Heart left ventricle (tissue), 16 donors: ENCODE data around the gene TRAPPC10. TPM values are rescaled to one million over a fixed set of nuclear protein-coding genes. Genes with fewer than 3 reads are reported as not detected.

Source experiments
- ATAC-seq, 4 donors: fragments of 200-7000 bp; cut with Tn5 transposase; one replicate each; pipeline ENCODE4 v1.9.1; 2020 to 2022; ENCODE audit warnings: moderate library complexity in 4 of 4, mild to moderate bottlenecking in 3 of 4, moderate number of reproducible peaks in 1 of 4
- DNase-seq, 5 donors: peaks; one replicate each; pipeline ENCODE4 v3.0.0-alpha.2; 2020
- H3K27ac ChIP-seq, 12 donors: fragments of 200-600 bp; sonication (generic) in 4 of 12; one replicate each; pipeline versions ENCODE4 v1.5.0 to v1.8.0; 2016 to 2022; ENCODE audit warnings: mild to moderate bottlenecking in 2 of 12
- H3K27me3 ChIP-seq, 9 donors: fragments of 200-600 bp; sonication (generic) in 2 of 9; one replicate each; pipeline versions ENCODE4 v1.5.1 to v1.8.0; 2016 to 2022; ENCODE audit warnings: mild to moderate bottlenecking in 3 of 9
- H3K36me3 ChIP-seq, 9 donors: fragments of 200-600 bp; sonication (generic) in 2 of 9; one replicate each; pipeline versions ENCODE4 v1.5.0 to v1.8.0; 2018 to 2022; ENCODE audit warnings: mild to moderate bottlenecking in 2 of 9
- H3K4me1 ChIP-seq, 12 donors: fragments of 200-600 bp; sonication (generic) in 4 of 12; one replicate each; pipeline versions ENCODE4 v1.5.0 to v1.8.0; 2016 to 2022; ENCODE audit warnings: mild to moderate bottlenecking in 3 of 12
- H3K4me3 ChIP-seq, 12 donors: fragments of 200-600 bp; sonication (generic) in 4 of 12; one replicate each; pipeline versions ENCODE4 v1.5.0 to v1.8.0; 2017 to 2022; ENCODE audit warnings: mild to moderate bottlenecking in 9 of 12, moderate library complexity in 4 of 12
- H3K9me3 ChIP-seq, 12 donors: fragments of 200-600 bp; sonication (generic) in 4 of 12; one replicate each; pipeline versions ENCODE4 v1.5.0 to v1.8.0; 2016 to 2022; ENCODE audit warnings: mild to moderate bottlenecking in 1 of 12
- CTCF ChIP-seq, 12 donors: fragments of 200-600 bp; sonication (generic) in 4 of 12; IDR thresholded peaks; one replicate each; pipeline versions ENCODE4 v1.5.0 to v1.8.0; 2018 to 2022; ENCODE audit warnings: antibody characterized with exemption in 12 of 12, mild to moderate bottlenecking in 5 of 12
- POLR2A ChIP-seq, 2 donors: fragments of 450-650 bp; IDR thresholded peaks; one replicate each; pipeline ENCODE4 v1.6.1; 2017; ENCODE audit warnings: antibody characterized with exemption in 2 of 2, mild to moderate bottlenecking in 2 of 2, moderate library complexity in 2 of 2
- WGBS, 4 donors: extraction: QIAGEN DNeasy Blood & Tissue Kit in 2 of 4; methylation state at CpG; one replicate each; pipeline versions ENCODE4 v1.1.5 to v1.1.7; 2013 to 2018; 5-methylcytosine and 5-hydroxymethylcytosine counted together
- intact Hi-C, 10 donors: fragments of 100-400 bp; cut with DNase I; formaldehyde crosslinking; loops; one replicate each; pipeline versions ENCODE4 v1.11.1 to v1.14.2; 2022
- long read RNA-seq, 3 donors: library from polyadenylated mRNA; unstranded; transcript quantifications; one replicate each; pipeline ENCODE4 v2.0.0, GENCODE V29; 2020 to 2021
- polyA plus RNA-seq, 2 donors: library from polyadenylated mRNA; stranded (reverse); fragments of 200-250 nt; gene quantifications; one replicate each; pipeline ENCODE4 v1.2.3, GENCODE V29; 2013
- total RNA-seq, 9 donors: library from RNA; depleted of rRNA in 2 of 9; stranded (reverse); fragments of >200 nt in 2 of 9; fragmentation: NEBNext Ultra II Directional in 3 of 9; extraction: Animal tissue kit (Norgen Biotek cat#: 25700) in 3 of 9; gene quantifications; one replicate each; pipeline versions ENCODE4 v1.1.0 to v1.2.4, GENCODE V29; 2016 to 2023
- donor health status: ischemic (EF 13 %, LVEDD 7.1; RV severe dilation, severe dysfunction).
- donor health status: healthy with polysubstance abuse.
- donor health status: DM: no; HTN: yes; CAD: no.
- donor health status: DM: no; HTN: no; CAD: no.
- donor health status: ischemic (EF 25% LVEDD 6.9; RV normal size, moderate dysfunction).
- donor health status: ischemic (EF 25% LVEDD 5.7; RV mildly dilated, moderate dysfunction).
- donor health status: healthy.
- donor health status: DM: yes; HTN: yes; CAD: no.
- donor health status: ischemic (EF 35%, LVEDD 5.7; RV mildly dilated, moderate dysfunction).
- donor health status: nonischemic (EF 11% LVEDD 7.7; RV severe dilation, severe dysfunction).
- donor health status: DM: yes; HTN: yes; CAD: no.
- donor health status: PGD.
- donor health status: ischemic (EF 29% LVEDD 5.4; RV normal size, mild dysfunction).
- donor health status: nonischemic (EF 23%, LVEDD 6.1; RV moderate dilation, normal function).

The TRAPPC10 gene
- 10 to 100 TPM; 14.6 to 32.0 (median 22.5) TPM for total RNA-seq
- 10 to 100 TPM in 1 of 2 donors, 1 to 10 TPM in 1; 5.6 to 12.0 TPM for polyA plus RNA-seq
- long read RNA-seq, donor 1, partial matches to known transcripts: 6 of 8 reads
- long read RNA-seq, donor 1, other reads (novel, unspliced or antisense): 0 of 8 reads
- long read RNA-seq, donor 2, partial matches to known transcripts: 1 of 1 reads
- long read RNA-seq, donor 2, other reads (novel, unspliced or antisense): 0 of 1 reads
- long read RNA-seq, donor 3, partial matches to known transcripts: 2 of 4 reads
- long read RNA-seq, donor 3, other reads (novel, unspliced or antisense): 1 of 4 reads

GRCh38 chr21:44011579-44012473 lies at the start of gene TRAPPC10:
Gene TRAPPC10, plus strand, starts transcription at chr21:44012309. Its CDS starts 185 bp downstream, at chr21:44012494.
- intact Hi-C loops: loop anchor here in 1 of 10 donors (5.0 kb wide), 1 partner anchor 285 kb away; no protein-coding TSS in a partner anchor
- Histone ChIP-seq H3K36me3 (no peaks in the 10 kb centered on the region), H3K4me3 (peak within 1 kb of the TSS; percentile 72 to 99 (median 94)), H3K27ac (peak within 1 kb of the TSS; percentile 76 to 99 (median 97)), H3K9me3 (no peaks in the 10 kb centered on the region), H3K27me3 (no peaks in the 10 kb centered on the region), H3K4me1 (peaks cover 7 to 48% (median 25%) of the 10 kb centered on the region in 12 donors)
- 0 to 1% (median 1%) methylated on average over 16 to 107 of the region's 107 CpGs for WGBS, 4 donors
- TF ChIP-seq CTCF (IDR thresholded peaks at IDR 0.05): no peak
- peak; percentile 76 to 91 for TF ChIP-seq POLR2A (IDR thresholded peaks at IDR 0.05)
- DNase-seq (peak; percentile 88 to 93 (median 90)), ATAC-seq (peak; percentile 73 to 95 (median 93))

GRCh38 chr21:43965911-43966585 lies 46.1 kb upstream of the TRAPPC10 start:
- TF ChIP-seq POLR2A (IDR thresholded peaks at IDR 0.05) (no peak), CTCF (IDR thresholded peaks at IDR 0.05) (no peak)
- ATAC-seq: peak in 1 of 4 donors; percentile 44
- Histone ChIP-seq H3K9me3 (no peaks in the 10 kb centered on the region), H3K4me3 (no peak overlapping the region), H3K27ac (no peak overlapping the region), H3K27me3 (no peaks in the 10 kb centered on the region), H3K4me1 (no peaks in the 10 kb centered on the region), H3K36me3 (peaks cover 0 to 60% (median 46%) of the 10 kb centered on the region in 9 donors)
- 66 to 84% (median 74%) methylated on average over 11 to 17 of the region's 17 CpGs for WGBS, 4 donors
- intact Hi-C loops: no loop called here
- no peak for DNase-seq

GRCh38 chr21:43966946-43967512 lies 45.1 kb upstream of the TRAPPC10 start:
- no peak overlapping the region for H3K4me3 ChIP-seq
- H3K27ac ChIP-seq: no peak overlapping the region
- H3K36me3 ChIP-seq: peaks cover 0 to 66% (median 50%) of the 10 kb centered on the region in 9 donors
- ATAC-seq (no peak), DNase-seq (no peak)
- no peaks in the 10 kb centered on the region for H3K9me3 ChIP-seq
- intact Hi-C loops: no loop called here
- H3K4me1 ChIP-seq: no peaks in the 10 kb centered on the region
- H3K27me3 ChIP-seq: no peaks in the 10 kb centered on the region
- TF ChIP-seq CTCF (IDR thresholded peaks at IDR 0.05) (no peak), POLR2A (IDR thresholded peaks at IDR 0.05) (no peak)
- 86 to 93% (median 91%) methylated on average over 18 of the region's 18 CpGs for WGBS, 4 donors
